HG03520 (cell line): Measurements from ENCODE around the gene TPTE.
"Not testable (repeated sequence)": the region's sequence is repeated elsewhere in the genome, so short reads cannot be mapped to it uniquely, and the experiment has no call there.

ENCODE experiments used
- ATAC-seq: cut with Tn5 transposase; IDR thresholded peaks from one replicate; pipeline ENCODE4 v1.9.1; 2021; ENCODE audit warnings: mild to moderate bottlenecking, moderate library complexity; ENCODE audit not compliant: unreplicated experiment

TPTE gene

GRCh38 chr21:10521091-10521598 lies at the start of gene TPTE:
TSS of gene TPTE (plus strand) at chr21:10521583. CDS start at chr21:10538724, 17,141 bp downstream.
- no peak for ATAC-seq

- not testable (repeated sequence) for ATAC-seq
Observed at GRCh38 chr21:10471999-10472398, 49.4 kb upstream of the TPTE start.

GRCh38 chr21:10477794-10478193 lies 43.6 kb upstream of the TPTE start:
- not testable (repeated sequence) for ATAC-seq

GRCh38 chr21:10479875-10480274 lies 41.5 kb upstream of the TPTE start:
- ATAC-seq = not testable (repeated sequence)

GRCh38 chr21:10484864-10485263 lies 36.5 kb upstream of the TPTE start:
- not testable (repeated sequence) for ATAC-seq

- not testable (repeated sequence) for ATAC-seq
Observed at GRCh38 chr21:10490453-10490852, 30.9 kb upstream of the TPTE start.

GRCh38 chr21:10511116-10511515 lies 10.3 kb upstream of the TPTE start:
- ATAC-seq = no peak

GRCh38 chr21:10516889-10517288 lies 4.5 kb upstream of the TPTE start:
- ATAC-seq = not testable (repeated sequence)

- ATAC-seq = not testable (repeated sequence)
Observed at GRCh38 chr21:10517904-10518303, 3.5 kb upstream of the TPTE start.

- ATAC-seq = not testable (repeated sequence)
Observed at GRCh38 chr21:10521835-10522500, 585 bp downstream of the TPTE start.

GRCh38 chr21:10539956-10540355 lies 18.6 kb downstream of the TPTE start:
- no peak for ATAC-seq

GRCh38 chr21:10544376-10544775 lies 23.0 kb downstream of the TPTE start:
- ATAC-seq = not testable (repeated sequence)

GRCh38 chr21:10547868-10548267 lies 26.5 kb downstream of the TPTE start:
- not testable (repeated sequence) for ATAC-seq

GRCh38 chr21:10548331-10548954 lies 27.1 kb downstream of the TPTE start:
- ATAC-seq = not testable (repeated sequence)

- not testable (repeated sequence) for ATAC-seq
Observed at GRCh38 chr21:10570803-10571202, 49.4 kb downstream of the TPTE start.

GRCh38 chr21:10574531-10575310 lies 53.3 kb downstream of the TPTE start:
- not testable (repeated sequence) for ATAC-seq

GRCh38 chr21:10575311-10575667 lies 53.9 kb downstream of the TPTE start:
- no peak for ATAC-seq

- not testable (repeated sequence) for ATAC-seq
Observed at GRCh38 chr21:10578910-10579309, 57.5 kb downstream of the TPTE start.

GRCh38 chr21:10589115-10589514 lies 67.7 kb downstream of the TPTE start:
- not testable (repeated sequence) for ATAC-seq

- not testable (repeated sequence) for ATAC-seq
Observed at GRCh38 chr21:10607074-10607473, 85.7 kb downstream of the TPTE start.

- ATAC-seq = not testable (repeated sequence)
Observed at GRCh38 chr21:10614285-10614684, 92.9 kb downstream of the TPTE start.
